ENCODE data around the gene CATSPER1.

Gene CATSPER1

GRCh38 chr11:66022401-66023185 is 3.7 kb downstream of the CATSPER1 start:
- Histone ChIP-seq H3K27me3 (ENCODE audit: insufficient read depth, poor library complexity, severe bottlenecking) (no peaks in the 10 kb centered on the region), H3K27ac (ENCODE audit: poor library complexity, severe bottlenecking) (no peak overlapping the region), H3K4me1 (ENCODE audit: insufficient read depth, poor library complexity, severe bottlenecking) (peaks cover 11% of the 10 kb centered on the region), H3K9me3 (ENCODE audit: severe bottlenecking) (no peaks in the 10 kb centered on the region), H3K36me3 (ENCODE audit: low read depth) (no peaks in the 10 kb centered on the region), H3K4me3 (ENCODE audit: severe bottlenecking) (no peak overlapping the region)
- peak; percentile 95 for TF ChIP-seq CTCF (IDR thresholded peaks at IDR 0.05; ENCODE audit: poor library complexity, severe bottlenecking)
- peak; percentile 36 for DNase-seq (ENCODE audit: low spot score)
- ATAC-seq (ENCODE audit: low read depth), result peak; percentile 71

GRCh38 chr11:66020618-66021357 is 5.5 kb downstream of the CATSPER1 start:
- Histone ChIP-seq H3K27ac (ENCODE audit: poor library complexity, severe bottlenecking) (peak overlapping the region; percentile 49), H3K4me3 (ENCODE audit: severe bottlenecking) (no peak overlapping the region), H3K27me3 (ENCODE audit: insufficient read depth, poor library complexity, severe bottlenecking) (no peaks in the 10 kb centered on the region), H3K4me1 (ENCODE audit: insufficient read depth, poor library complexity, severe bottlenecking) (peaks cover 15% of the 10 kb centered on the region), H3K9me3 (ENCODE audit: severe bottlenecking) (no peaks in the 10 kb centered on the region), H3K36me3 (ENCODE audit: low read depth) (no peaks in the 10 kb centered on the region)
- ATAC-seq (ENCODE audit: low read depth), result peak; percentile 83
- peak; percentile 76 for DNase-seq (ENCODE audit: low spot score)
- no peak for TF ChIP-seq CTCF (IDR thresholded peaks at IDR 0.05; ENCODE audit: poor library complexity, severe bottlenecking)

GRCh38 chr11:66020212-66020611 is 6.1 kb downstream of the CATSPER1 start:
- peaks cover 20% of the 10 kb centered on the region for H3K4me1 ChIP-seq (ENCODE audit: insufficient read depth, poor library complexity, severe bottlenecking)
- H3K9me3 ChIP-seq (ENCODE audit: severe bottlenecking), result no peaks in the 10 kb centered on the region
- H3K36me3 ChIP-seq (ENCODE audit: low read depth), result no peaks in the 10 kb centered on the region
- H3K27ac ChIP-seq (ENCODE audit: poor library complexity, severe bottlenecking), result peak overlapping the region; percentile 49
- ATAC-seq (ENCODE audit: low read depth) (no peak), DNase-seq (ENCODE audit: low spot score) (peak; percentile 60)
- no peak overlapping the region for H3K4me3 ChIP-seq (ENCODE audit: severe bottlenecking)
- no peaks in the 10 kb centered on the region for H3K27me3 ChIP-seq (ENCODE audit: insufficient read depth, poor library complexity, severe bottlenecking)
- TF ChIP-seq CTCF (IDR thresholded peaks at IDR 0.05; ENCODE audit: poor library complexity, severe bottlenecking), result no peak

- ATAC-seq (ENCODE audit: low read depth) (no peak), DNase-seq (ENCODE audit: low spot score) (no peak)
- no peak overlapping the region for H3K27ac ChIP-seq (ENCODE audit: poor library complexity, severe bottlenecking)
- H3K9me3 ChIP-seq (ENCODE audit: severe bottlenecking), result no peaks in the 10 kb centered on the region
- TF ChIP-seq CTCF (IDR thresholded peaks at IDR 0.05; ENCODE audit: poor library complexity, severe bottlenecking), result no peak
- H3K4me1 ChIP-seq (ENCODE audit: insufficient read depth, poor library complexity, severe bottlenecking), result peaks cover 33% of the 10 kb centered on the region
- H3K27me3 ChIP-seq (ENCODE audit: insufficient read depth, poor library complexity, severe bottlenecking), result no peaks in the 10 kb centered on the region
- H3K4me3 ChIP-seq (ENCODE audit: severe bottlenecking), result no peak overlapping the region
- no peaks in the 10 kb centered on the region for H3K36me3 ChIP-seq (ENCODE audit: low read depth)
Observed at GRCh38 chr11:66017321-66017720, 9.0 kb downstream of the CATSPER1 start.
